Activated CD4-positive, alpha-beta T cell treated with anti-CD3 and anti-CD28 coated beads, Interleukin-2, amount 50 U/mL, for 4 hours (primary cell): Measurements from ENCODE around the gene GEMIN2.
"Not testable (repeated sequence)": the region's sequence is repeated elsewhere in the genome, so short reads cannot be mapped to it uniquely, and the experiment has no call there.

Experiments used
- DNase-seq, 2 experiments: peaks; one replicate each; pipeline ENCODE4 v3.0.0-alpha.2; 2020

Gene GEMIN2

GRCh38 chr14:39179042-39179441 is 64.9 kb downstream of the GEMIN2 start:
- no peak for DNase-seq

GRCh38 chr14:39180553-39180952 is 66.4 kb downstream of the GEMIN2 start:
- DNase-seq = no peak

- DNase-seq = no peak
These were observed 67.0 kb downstream of the GEMIN2 start for GRCh38 chr14:39181026-39181692.

- no peak for DNase-seq
These were observed 67.5 kb downstream of the GEMIN2 start for GRCh38 chr14:39181693-39182047.

GRCh38 chr14:39182770-39183684 is 68.9 kb downstream of the GEMIN2 start:
- no peak for DNase-seq

- DNase-seq = not testable (repeated sequence)
These were observed 69.5 kb downstream of the GEMIN2 start for GRCh38 chr14:39183685-39184003.

- no peak for DNase-seq
These were observed 70.6 kb downstream of the GEMIN2 start for GRCh38 chr14:39184628-39185255.

GRCh38 chr14:39185256-39186049 is 71.3 kb downstream of the GEMIN2 start:
- DNase-seq = no peak
